HL-60 (cell line): ENCODE measurements around the gene LSAMP.

ENCODE experiments used
- CTCF ChIP-seq: IDR thresholded peaks from one replicate; pipeline ENCODE4 v1.5.1; 2011; ENCODE audit warnings: low read length, control low read depth, inconsistent platforms; ENCODE audit not compliant: insufficient read depth
- POLR2AphosphoS5 ChIP-seq: IDR thresholded peaks from 2 replicates; pipeline ENCODE4 v1.6.1; 2012; ENCODE audit warnings: low read depth
- REST ChIP-seq: IDR thresholded peaks from 2 replicates; pipeline ENCODE4 v1.6.1; 2012; ENCODE audit warnings: low read depth; ENCODE audit not compliant: insufficient replicate concordance
- SPI1 ChIP-seq: IDR thresholded peaks from 2 replicates; pipeline ENCODE4 v1.6.1; 2012; ENCODE audit warnings: low read depth, mild to moderate bottlenecking, borderline replicate concordance

GRCh38 chr3:116052602-116053001 is 392.7 kb downstream of the LSAMP start:
- TF ChIP-seq CTCF (no peak), POLR2AphosphoS5 (no peak), REST (no peak), SPI1 (no peak)
